Fibroblast of skin of back (primary cell): ENCODE measurements around the gene DROSHA.

Experiments
- DNase-seq: peaks from one replicate; pipeline ENCODE4 v3.0.0-alpha.2; 2013

Gene DROSHA

DNA sequence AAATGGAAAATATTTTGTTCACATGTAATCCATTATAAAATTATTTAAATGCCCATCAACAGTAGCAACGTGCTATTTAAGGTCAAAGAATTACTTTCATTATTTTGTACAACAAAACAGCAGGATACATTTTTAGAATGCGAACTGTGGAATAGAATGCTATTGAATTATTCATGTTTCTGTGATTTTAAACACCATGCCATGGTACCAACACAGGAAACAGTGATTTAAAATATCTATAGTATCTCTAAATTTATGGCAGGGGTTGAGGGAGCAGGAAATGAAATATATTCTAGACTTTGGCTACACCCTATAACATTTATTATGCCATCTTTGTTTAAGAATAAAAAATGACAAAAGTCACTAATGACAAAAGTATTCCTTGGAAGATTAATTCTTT, 62.4 kb downstream of the DROSHA start:
- DNase-seq = no peak

DNA sequence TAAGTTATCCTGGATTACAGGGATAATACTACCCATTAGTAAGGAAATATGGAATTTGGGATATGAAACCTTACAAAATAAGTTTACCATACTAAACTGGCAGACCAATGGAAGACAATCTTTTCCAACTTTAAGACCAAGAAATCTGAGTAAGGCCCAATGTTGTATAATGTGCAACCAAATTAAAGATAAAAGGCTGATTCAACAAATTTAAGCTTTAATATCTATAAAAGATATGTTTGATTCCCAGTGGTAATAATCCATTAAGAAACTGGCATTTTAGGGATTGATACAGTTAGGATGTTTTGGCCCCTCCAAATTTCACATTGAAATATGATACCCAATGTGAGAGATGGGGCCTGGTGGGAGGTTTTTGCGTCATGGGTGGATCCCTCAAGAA, 66.6 kb downstream of the DROSHA start:
- no peak for DNase-seq

GRCh38 chr5:31464081-31464480, 67.8 kb downstream of the DROSHA start:
- DNase-seq = no peak

DNA sequence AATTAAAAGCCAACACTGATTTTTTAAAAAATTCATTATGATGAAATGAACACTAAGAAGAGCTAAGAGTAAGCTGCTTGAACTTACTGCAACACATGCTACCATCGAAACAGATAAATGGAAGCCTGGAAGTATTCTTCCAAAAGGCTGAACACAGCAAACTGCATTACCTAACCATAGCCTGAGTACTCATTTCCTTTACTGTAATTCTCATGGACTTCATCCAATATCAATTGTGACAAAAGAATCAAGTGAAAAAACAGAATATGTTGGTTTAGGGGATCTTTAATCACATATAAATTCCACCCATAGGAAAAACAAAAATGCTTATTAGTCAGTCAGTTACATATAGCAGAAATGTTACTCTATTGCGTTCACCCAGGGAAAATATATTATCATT, 68.5 kb downstream of the DROSHA start:
- peak; percentile 58 for DNase-seq

DNA sequence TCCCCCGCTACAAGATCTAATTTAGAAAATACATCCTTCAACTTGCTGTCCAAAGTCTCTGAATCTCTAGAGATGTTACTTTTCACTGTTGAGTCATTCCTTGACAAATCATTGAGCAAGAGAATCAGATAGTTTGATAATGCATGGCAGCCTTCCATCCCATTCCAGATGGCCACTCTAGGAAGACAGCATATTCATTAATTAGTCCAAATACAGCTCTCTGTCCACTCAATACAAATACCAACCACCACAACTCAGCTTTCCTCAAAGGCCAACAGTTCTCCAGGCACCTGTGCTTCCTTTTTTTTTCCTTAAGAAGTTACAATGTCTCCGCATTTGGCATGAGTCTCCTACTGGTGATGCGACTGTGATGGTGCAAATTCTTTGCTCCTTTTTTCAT, 72.3 kb downstream of the DROSHA start:
- no peak for DNase-seq

DNA sequence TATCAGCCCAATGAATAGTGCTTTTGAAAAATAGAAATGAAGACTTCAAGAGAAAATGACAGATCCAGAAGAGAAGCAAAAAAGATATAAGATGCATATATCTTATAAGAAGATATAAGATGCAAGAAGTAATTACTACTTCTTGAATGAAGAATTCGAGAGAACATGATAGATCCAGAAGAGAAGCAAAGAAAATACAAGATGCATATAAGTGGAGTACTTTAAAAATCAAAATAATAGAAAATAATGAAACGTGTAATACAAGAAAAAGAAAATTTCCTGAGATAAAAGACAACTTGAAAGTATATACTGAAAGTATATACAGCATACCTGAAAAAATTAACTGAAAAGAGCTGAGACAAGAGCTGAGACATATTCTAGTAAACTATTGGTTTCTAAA, 76.7 kb downstream of the DROSHA start:
- no peak for DNase-seq

GRCh38 chr5:31453522-31453921, 78.4 kb downstream of the DROSHA start:
- DNase-seq = no peak

- DNase-seq = no peak
Measured at GRCh38 chr5:31452314-31452713, 79.6 kb downstream of the DROSHA start.

DNA sequence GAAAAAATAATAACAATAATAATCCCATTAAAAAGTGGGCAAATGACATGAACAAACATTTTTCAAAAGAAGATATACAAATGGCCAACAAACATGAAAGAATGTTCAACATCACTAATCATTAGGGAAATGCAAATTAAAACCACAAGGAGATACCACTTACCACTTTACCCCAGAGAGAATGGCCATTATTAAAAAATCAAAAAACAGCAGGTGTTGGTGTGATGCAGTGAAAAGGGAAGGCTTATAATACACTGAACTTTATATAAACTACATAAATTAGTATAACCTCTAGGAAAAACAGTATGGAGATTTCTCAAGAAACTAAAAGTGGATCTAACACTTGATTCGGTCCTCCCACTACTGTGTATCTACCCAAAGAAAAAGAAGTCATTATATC, 81.9 kb downstream of the DROSHA start:
- DNase-seq = no peak

- DNase-seq = peak; percentile 87
Measured at GRCh38 chr5:31449174-31449573, 82.7 kb downstream of the DROSHA start.

DNA sequence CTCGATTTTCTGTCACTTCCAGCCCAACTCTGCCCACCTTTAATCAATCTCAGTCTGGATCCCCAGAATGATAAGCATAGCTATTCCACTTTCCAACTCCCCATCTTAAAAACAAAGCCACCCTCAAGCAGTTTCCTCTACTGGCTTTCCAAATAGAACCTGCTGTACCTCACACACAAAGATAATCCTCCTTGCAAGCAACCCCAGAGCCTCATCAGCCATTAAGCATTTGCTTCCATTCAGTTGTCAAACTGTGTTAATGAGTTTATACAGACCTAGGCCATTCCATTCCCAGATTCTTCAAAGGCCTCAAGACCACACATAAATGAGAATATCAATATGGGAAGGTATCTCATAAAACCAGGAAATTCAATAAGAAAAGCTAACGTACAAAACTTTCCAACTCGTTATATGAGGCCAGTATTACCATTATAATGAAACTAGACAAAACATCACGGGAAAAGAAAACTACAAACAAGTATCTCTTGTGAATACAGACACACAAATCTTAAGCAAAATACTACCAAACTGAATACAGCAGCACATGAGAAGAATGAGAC, 86.8 kb downstream of the DROSHA start:
- no peak for DNase-seq

- DNase-seq = no peak
Measured at GRCh38 chr5:31443572-31443971, 88.3 kb downstream of the DROSHA start.

DNA sequence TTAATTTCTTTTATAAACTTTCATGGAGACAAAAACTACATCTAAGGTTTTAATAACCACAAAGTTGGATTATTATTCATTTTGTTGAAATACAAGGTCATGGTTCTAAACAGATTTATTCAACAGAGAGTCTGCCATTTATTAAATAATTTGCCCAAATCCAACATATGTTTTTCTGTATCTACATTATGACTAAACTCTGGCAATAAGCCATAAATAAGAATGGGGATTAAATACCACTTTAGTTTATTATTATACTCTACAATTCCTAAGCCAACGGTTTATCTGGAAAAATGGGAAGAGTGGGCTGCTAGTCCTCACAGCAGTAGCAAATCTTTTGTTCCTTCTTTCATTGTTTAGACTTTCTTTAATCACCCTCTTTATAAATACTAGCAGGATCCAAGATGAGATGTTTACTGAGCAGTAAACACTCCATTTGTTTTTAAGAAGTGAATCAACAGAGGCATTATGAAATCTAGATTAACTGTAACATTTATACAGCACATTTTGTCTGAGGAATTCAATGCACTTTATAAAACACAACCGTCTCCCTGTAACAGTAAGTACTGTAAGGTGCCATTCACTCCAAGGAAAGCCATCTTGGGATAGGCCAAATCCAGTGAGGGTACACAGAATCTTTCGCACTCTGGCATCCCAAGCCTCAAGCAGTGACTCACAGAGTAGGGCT, 89.7 kb downstream of the DROSHA start:
- peak; percentile 55 for DNase-seq

- DNase-seq = no peak
Measured at GRCh38 chr5:31436851-31437250, 95.0 kb downstream of the DROSHA start.

GRCh38 chr5:31435730-31436129, 96.2 kb downstream of the DROSHA start:
- no peak for DNase-seq

GRCh38 chr5:31434898-31435297, 97.0 kb downstream of the DROSHA start:
- DNase-seq = no peak

- no peak for DNase-seq
Measured at GRCh38 chr5:31433229-31433628, 98.7 kb downstream of the DROSHA start.

DNA sequence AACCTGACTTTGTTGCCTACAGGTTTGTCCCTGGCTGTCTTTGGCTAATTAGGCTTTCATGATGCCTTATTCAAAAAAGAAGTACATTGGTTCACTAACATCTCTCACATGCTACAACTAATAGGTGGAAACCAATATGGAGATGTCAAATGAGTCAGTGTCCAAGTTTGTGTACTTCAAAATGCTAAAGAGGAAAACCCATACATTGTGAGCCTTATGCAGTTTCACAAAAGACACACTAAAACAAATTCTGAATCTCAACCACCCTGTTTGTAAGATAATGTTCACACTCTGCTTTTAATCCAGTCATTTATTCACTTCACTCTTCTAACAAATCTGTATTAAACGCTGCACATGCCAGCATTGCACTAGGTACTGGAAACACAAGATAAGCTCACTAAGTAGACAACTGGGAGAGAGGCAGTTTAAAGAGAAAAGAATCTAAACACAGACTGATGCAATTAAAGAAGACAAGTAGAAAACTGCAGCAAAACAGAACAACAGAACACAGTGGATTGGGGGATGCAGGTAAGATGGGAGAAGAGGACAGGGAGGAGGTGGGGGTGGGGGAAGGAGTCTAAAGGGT, 104.1 kb downstream of the DROSHA start:
- DNase-seq = no peak

GRCh38 chr5:31427013-31427723, 104.7 kb downstream of the DROSHA start:
- no peak for DNase-seq

- no peak for DNase-seq
Measured at GRCh38 chr5:31421806-31422586, 109.9 kb downstream of the DROSHA start.

DNA sequence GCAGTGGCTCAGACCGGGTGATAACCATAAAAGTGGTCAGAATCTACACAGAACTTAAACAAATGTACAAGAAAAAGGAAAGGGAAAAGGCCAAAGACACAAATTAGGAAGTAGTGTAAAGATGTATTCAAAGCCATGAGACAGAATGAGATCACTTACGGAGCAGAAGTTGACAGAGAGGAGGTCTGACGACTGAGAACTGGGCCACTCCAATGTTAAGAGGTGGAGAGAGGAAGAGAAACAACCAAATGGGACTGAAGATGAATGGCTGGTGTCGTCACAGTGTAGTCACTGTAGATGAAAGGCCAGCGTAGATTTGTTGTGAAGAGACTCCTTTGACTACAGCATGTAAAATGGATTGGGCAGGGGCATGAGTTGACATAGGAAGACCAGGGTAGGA, 114.4 kb downstream of the DROSHA start:
- no peak for DNase-seq

- DNase-seq = no peak
Measured at GRCh38 chr5:31416547-31416946, 115.3 kb downstream of the DROSHA start.

- no peak for DNase-seq
Measured at GRCh38 chr5:31415960-31416359, 115.9 kb downstream of the DROSHA start.
